A673 (cell line): ENCODE measurements around the gene CBX7. TPM values are rescaled to one million over a fixed set of nuclear protein-coding genes. Genes with fewer than 3 reads are reported as not detected.

ENCODE experiments used
- BruUV-seq: library from RNA; stranded (reverse); fragments of 400-500 nt; replicated peaks from 2 replicates; lab custom pipeline; 2021; lab: Mats Ljungman, UMichigan
- CTCF ChIA-PET: fragments of 300-600 bp; sonication (Branson Sonifier 250); formaldehyde crosslinking; loops from one replicate; lab custom pipeline; 2022; ENCODE audit warnings: antibody characterized with exemption; lab: Charles Lee
- POLR2A ChIA-PET: fragments of 300-600 bp; sonication (Branson Sonifier 250); formaldehyde crosslinking; loops from one replicate; lab custom pipeline; 2022; ENCODE audit warnings: antibody characterized with exemption; ENCODE audit not compliant: low non-redundant PET; lab: Charles Lee
- DNase-seq: peaks from one replicate; pipeline ENCODE4 v3.0.0-alpha.2; 2015; ENCODE audit warnings: low spot score
- H3K27ac ChIP-seq: fragments of 200-600 bp; sonication (generic); 2 replicates; pipeline ENCODE4 v1.5.1; 2016; ENCODE audit warnings: mixed run types, low read depth, mild to moderate bottlenecking, mixed read lengths, antibody characterized with exemption, low read length; ENCODE audit not compliant: poor library complexity, severe bottlenecking
- H3K27me3 ChIP-seq: fragments of 200-600 bp; sonication (generic); replicated peaks from 2 replicates; pipeline ENCODE4 v1.6.1; 2017; ENCODE audit warnings: mixed run types, low read depth, mild to moderate bottlenecking, mixed read lengths, antibody characterized with exemption, low read length; ENCODE audit not compliant: insufficient read depth, poor library complexity
- H3K36me3 ChIP-seq: fragments of 200-600 bp; sonication (generic); 2 replicates; pipeline ENCODE4 v1.6.1; 2016; ENCODE audit warnings: mixed run types, mild to moderate bottlenecking, mixed read lengths, antibody characterized with exemption, low read length; ENCODE audit not compliant: insufficient read depth, poor library complexity, severe bottlenecking
- H3K4me1 ChIP-seq: fragments of 200-600 bp; sonication (generic); 2 replicates; pipeline ENCODE4 v1.6.1; 2017; ENCODE audit warnings: mixed run types, mild to moderate bottlenecking, mixed read lengths, antibody characterized with exemption, low read length; ENCODE audit not compliant: insufficient read depth, poor library complexity, severe bottlenecking
- H3K4me3 ChIP-seq: fragments of 200-600 bp; sonication (generic); 2 replicates; pipeline ENCODE4 v1.5.1; 2016; ENCODE audit warnings: low read depth, mixed run types, mild to moderate bottlenecking, mixed read lengths, low read length; ENCODE audit not compliant: poor library complexity, severe bottlenecking
- H3K9me3 ChIP-seq: fragments of 200-600 bp; sonication (generic); 2 replicates; pipeline ENCODE4 v1.6.1; 2016; ENCODE audit warnings: mixed run types, low read depth, mild to moderate bottlenecking, mixed read lengths, antibody characterized with exemption, low read length; ENCODE audit not compliant: poor library complexity, severe bottlenecking
- CTCF ChIP-seq: fragments of 300-800, 200-600 bp; sonication (generic); conservative IDR thresholded peaks from 2 replicates; pipeline ENCODE4 v1.5.1; 2017; ENCODE audit warnings: low read depth, mild to moderate bottlenecking, antibody characterized with exemption, low read length, moderate library complexity, mixed read lengths
- EZH2 ChIP-seq: fragments of 200-600 bp; sonication (generic); IDR thresholded peaks from 2 replicates; pipeline ENCODE4 v1.6.1; 2017; ENCODE audit warnings: borderline replicate concordance, low read depth, mild to moderate bottlenecking, mixed read lengths, antibody characterized with exemption, low read length; ENCODE audit not compliant: poor library complexity, severe bottlenecking
- intact Hi-C: fragments of 100-400 bp; cut with micrococcal nuclease; formaldehyde crosslinking; loops from one replicate; pipeline ENCODE4 v1.10.0; 2022; ENCODE audit not compliant: unreplicated experiment
- total RNA-seq: library from RNA; stranded (reverse); gene quantifications from 2 replicates; pipeline ENCODE4 v1.2.3, GENCODE V29; 2021

Gene CBX7
- total RNA-seq, 1 experiment from 2014 or later: 2.8 TPM

- Histone ChIP-seq H3K4me3 (peak overlapping the region; percentile 54), H3K36me3 (no peaks in the 10 kb centered on the region), H3K27me3 (peaks cover 25% of the 10 kb centered on the region), H3K9me3 (no peaks in the 10 kb centered on the region), H3K27ac (no peak overlapping the region), H3K4me1 (peaks cover 22% of the 10 kb centered on the region)
- ChIA-PET CTCF (no interaction called here), POLR2A (interaction anchor here (0.6 to 0.9 kb wide), 2 partner anchors 16 to 166 kb away, joined by 3 read pairs; no protein-coding TSS in a partner anchor)
- no peak for TF ChIP-seq EZH2
- TF ChIP-seq CTCF: no peak
- intact Hi-C loops: no loop called here
- no TSS peak for BruUV-seq
- no peak for DNase-seq
Observed at GRCh38 chr22:39151329-39151975, 1.0 kb downstream of the CBX7 start.

- POLR2A ChIA-PET: interaction anchor here (0.9 kb wide), 1 partner anchor 15 kb away, joined by 3 read pairs; no protein-coding TSS in a partner anchor
- TF ChIP-seq CTCF (no peak), EZH2 (no peak)
- no peak for DNase-seq
- Histone ChIP-seq H3K27me3 (peaks cover 24% of the 10 kb centered on the region), H3K9me3 (no peaks in the 10 kb centered on the region), H3K4me1 (peaks cover 22% of the 10 kb centered on the region), H3K4me3 (no peak overlapping the region), H3K36me3 (no peaks in the 10 kb centered on the region), H3K27ac (no peak overlapping the region)
- intact Hi-C loops: no loop called here
- BruUV-seq: no TSS peak
- CTCF ChIA-PET: no interaction called here
Observed at GRCh38 chr22:39150848-39151215, 1.6 kb downstream of the CBX7 start.

- Histone ChIP-seq H3K4me1 (peaks cover 22% of the 10 kb centered on the region), H3K27ac (peak overlapping the region; percentile 28), H3K36me3 (no peaks in the 10 kb centered on the region), H3K4me3 (no peak overlapping the region), H3K9me3 (no peaks in the 10 kb centered on the region), H3K27me3 (peaks cover 20% of the 10 kb centered on the region)
- TF ChIP-seq CTCF (no peak), EZH2 (no peak)
- intact Hi-C loops: no loop called here
- no peak for DNase-seq
- CTCF ChIA-PET: interaction anchor here (0.6 kb wide), 1 partner anchor 25 kb away, joined by 3 read pairs; no protein-coding TSS in a partner anchor
- no TSS peak for BruUV-seq
- POLR2A ChIA-PET: interaction anchor here (0.9 kb wide), 1 partner anchor 15 kb away, joined by 3 read pairs; no protein-coding TSS in a partner anchor
Observed at GRCh38 chr22:39149915-39150847, 2.3 kb downstream of the CBX7 start.
